GM19099 (cell line): ENCODE results near the gene SAC3D1.

Experiments used
- POLR2A ChIP-seq: IDR thresholded peaks from 3 replicates; pipeline ENCODE4 v1.6.1; 2011; ENCODE audit warnings: low read depth; ENCODE audit not compliant: insufficient read length; ENCODE audit errors: extremely low read depth

The SAC3D1 gene

GRCh38 chr11:65040847-65041622 lies at the start of gene SAC3D1:
Gene SAC3D1 (plus strand): TSS chr11:65041210. CDS start chr11:65041293, 83 bp downstream.
- TF ChIP-seq POLR2A = peak; percentile 56

- no peak for TF ChIP-seq POLR2A
Measured at GRCh38 chr11:64994318-64994717, 46.7 kb upstream of the SAC3D1 start.

- TF ChIP-seq POLR2A = no peak
Measured at GRCh38 chr11:64996327-64996709, 44.7 kb upstream of the SAC3D1 start.

GRCh38 chr11:64996710-64997380 lies 44.2 kb upstream of the SAC3D1 start, which contains the start of gene BATF2:
Gene BATF2 (minus strand): TSS chr11:64996971. CDS start chr11:64996914, 57 bp downstream.
- no peak for TF ChIP-seq POLR2A

GRCh38 chr11:64998141-64998540 lies 42.9 kb upstream of the SAC3D1 start:
- TF ChIP-seq POLR2A = no peak

- no peak for TF ChIP-seq POLR2A
Measured at GRCh38 chr11:64998690-64999431, 42.1 kb upstream of the SAC3D1 start.

- no peak for TF ChIP-seq POLR2A
Measured at GRCh38 chr11:64999478-64999877, 41.5 kb upstream of the SAC3D1 start.

- TF ChIP-seq POLR2A = no peak
Measured at GRCh38 chr11:65002706-65003105, 38.3 kb upstream of the SAC3D1 start.

GRCh38 chr11:65003282-65003681 lies 37.7 kb upstream of the SAC3D1 start:
- no peak for TF ChIP-seq POLR2A

GRCh38 chr11:65008016-65008415 lies 33.0 kb upstream of the SAC3D1 start:
- TF ChIP-seq POLR2A = no peak

GRCh38 chr11:65008873-65009272 lies 32.1 kb upstream of the SAC3D1 start:
- no peak for TF ChIP-seq POLR2A

GRCh38 chr11:65013130-65013887 lies 27.7 kb upstream of the SAC3D1 start:
- no peak for TF ChIP-seq POLR2A

- TF ChIP-seq POLR2A = peak; percentile 62
Measured at GRCh38 chr11:65013888-65014725, 26.9 kb upstream of the SAC3D1 start, which contains the start of gene ARL2. Gene ARL2 (plus strand): TSS chr11:65014160. CDS start chr11:65014208, 48 bp downstream.
